Vagina (tissue), 2 donors: ENCODE measurements around the gene CADPS2. TPM values are rescaled to one million over a fixed set of nuclear protein-coding genes. Genes with fewer than 3 reads are reported as not detected.

ENCODE experiments used
- DNase-seq, 2 donors: peaks; one replicate each; pipeline ENCODE4 v3.0.0-alpha.2; 2017; ENCODE audit errors: extremely low spot score in 2 of 2
- H3K27ac ChIP-seq: fragments of 200-600 bp; sonication (generic); one replicate; pipeline ENCODE4 v1.5.1; 2019
- H3K27me3 ChIP-seq: fragments of 200-600 bp; sonication (generic); one replicate; pipeline ENCODE4 v1.5.1; 2019
- H3K36me3 ChIP-seq, 2 donors: fragments of 200-600 bp; sonication (generic); one replicate each; pipeline ENCODE4 v1.5.1; 2017 to 2019
- H3K4me1 ChIP-seq: fragments of 200-600 bp; sonication (generic); one replicate; pipeline ENCODE4 v1.5.1; 2019
- H3K4me3 ChIP-seq, 2 donors: fragments of 200-600 bp; sonication (generic); 1 replicate in 1 of 2; 2 replicates in 1 of 2; pipeline ENCODE4 v1.5.1; 2016 to 2019
- H3K9me3 ChIP-seq: fragments of 200-600 bp; sonication (generic); one replicate; pipeline ENCODE4 v1.5.1; 2019
- CTCF ChIP-seq, 3 experiments: fragments of 450-650 bp in 2 of 3; fragments of 200-600 bp in 1 of 3; sonication (generic) in 1 of 3; IDR thresholded peaks; one replicate each; pipeline ENCODE4 v1.5.1; 2017 to 2019; ENCODE audit warnings: antibody characterized with exemption in 3 of 3, mild to moderate bottlenecking in 2 of 3, moderate library complexity in 2 of 3
- POLR2A ChIP-seq, 2 donors: fragments of 450-650 bp; IDR thresholded peaks; one replicate each; pipeline ENCODE4 v1.6.1; 2017; ENCODE audit warnings: antibody characterized with exemption in 2 of 2, mild to moderate bottlenecking in 2 of 2, moderate library complexity in 2 of 2
- POLR2AphosphoS5 ChIP-seq, 2 donors: sonication (generic); formaldehyde crosslinking; IDR thresholded peaks; one replicate each; pipeline ENCODE4 v1.9.0; 2017; ENCODE audit warnings: antibody characterized with exemption in 2 of 2, mild to moderate bottlenecking in 2 of 2, low read depth in 1 of 2; ENCODE audit not compliant: insufficient read depth in 1 of 2
- intact Hi-C: fragments of 100-400 bp; cut with DNase I; formaldehyde crosslinking; loops from one replicate; pipeline ENCODE4 v1.15.1; 2023
- total RNA-seq: library from RNA; depleted of rRNA; stranded (reverse); fragments of >200 nt; gene quantifications from one replicate; pipeline ENCODE4 v1.2.3, GENCODE V29; 2016

Gene CADPS2
- total RNA-seq, 1 donor from 2014 or later: 25.5 TPM

- no peaks in the 10 kb centered on the region for H3K36me3 ChIP-seq
- no peak overlapping the region for H3K4me3 ChIP-seq
- no peaks in the 10 kb centered on the region for H3K4me1 ChIP-seq
- no peak for DNase-seq
- no peak for TF ChIP-seq POLR2AphosphoS5 (IDR thresholded peaks at IDR 0.05; ENCODE audit: insufficient read depth in 1 of 2, low read depth in 1 of 2)
- no peak for TF ChIP-seq CTCF (IDR thresholded peaks at IDR 0.05)
- no peak for TF ChIP-seq POLR2A (IDR thresholded peaks at IDR 0.05)
- H3K27me3 ChIP-seq: no peaks in the 10 kb centered on the region
- H3K9me3 ChIP-seq: no peaks in the 10 kb centered on the region
- intact Hi-C loops: no loop called here
- no peak overlapping the region for H3K27ac ChIP-seq
These were observed 129.4 kb downstream of the CADPS2 start for GRCh38 chr7:122756860-122757259.

- Histone ChIP-seq H3K9me3 (no peaks in the 10 kb centered on the region), H3K36me3 (no peaks in the 10 kb centered on the region), H3K4me1 (no peaks in the 10 kb centered on the region), H3K27me3 (no peaks in the 10 kb centered on the region), H3K4me3 (no peak overlapping the region), H3K27ac (no peak overlapping the region)
- TF ChIP-seq POLR2A (IDR thresholded peaks at IDR 0.05) (no peak), POLR2AphosphoS5 (IDR thresholded peaks at IDR 0.05; ENCODE audit: insufficient read depth in 1 of 2, low read depth in 1 of 2) (no peak), CTCF (IDR thresholded peaks at IDR 0.05) (no peak)
- intact Hi-C loops: no loop called here
- DNase-seq: no peak
These were observed 130.6 kb downstream of the CADPS2 start for GRCh38 chr7:122755696-122756095.

GRCh38 chr7:122752583-122752982, 133.7 kb downstream of the CADPS2 start:
- Histone ChIP-seq H3K9me3 (no peaks in the 10 kb centered on the region), H3K4me1 (no peaks in the 10 kb centered on the region), H3K36me3 (no peaks in the 10 kb centered on the region), H3K27me3 (no peaks in the 10 kb centered on the region), H3K27ac (no peak overlapping the region), H3K4me3 (no peak overlapping the region)
- intact Hi-C loops: no loop called here
- TF ChIP-seq CTCF (IDR thresholded peaks at IDR 0.05) (no peak), POLR2A (IDR thresholded peaks at IDR 0.05) (no peak), POLR2AphosphoS5 (IDR thresholded peaks at IDR 0.05; ENCODE audit: insufficient read depth in 1 of 2, low read depth in 1 of 2) (no peak)
- DNase-seq: no peak

- intact Hi-C loops: no loop called here
These were observed 135.9 kb downstream of the CADPS2 start for GRCh38 chr7:122750389-122750788.

GRCh38 chr7:122748195-122748594, 138.1 kb downstream of the CADPS2 start:
- H3K27ac ChIP-seq: no peak overlapping the region
- DNase-seq: no peak
- H3K36me3 ChIP-seq: no peaks in the 10 kb centered on the region
- H3K4me1 ChIP-seq: no peaks in the 10 kb centered on the region
- H3K4me3 ChIP-seq: no peak overlapping the region
- no peaks in the 10 kb centered on the region for H3K9me3 ChIP-seq
- TF ChIP-seq CTCF (IDR thresholded peaks at IDR 0.05) (no peak), POLR2A (IDR thresholded peaks at IDR 0.05) (no peak), POLR2AphosphoS5 (IDR thresholded peaks at IDR 0.05; ENCODE audit: insufficient read depth in 1 of 2, low read depth in 1 of 2) (no peak)
- no peaks in the 10 kb centered on the region for H3K27me3 ChIP-seq
- intact Hi-C loops: no loop called here

More at GRCh38 chr7:122750389-122750788, 135.9 kb downstream of the CADPS2 start:
- DNase-seq: no peak
- Histone ChIP-seq H3K4me1 (no peaks in the 10 kb centered on the region), H3K27me3 (no peaks in the 10 kb centered on the region), H3K4me3 (no peak overlapping the region), H3K9me3 (no peaks in the 10 kb centered on the region), H3K36me3 (no peaks in the 10 kb centered on the region), H3K27ac (no peak overlapping the region)
- TF ChIP-seq POLR2AphosphoS5 (IDR thresholded peaks at IDR 0.05; ENCODE audit: insufficient read depth in 1 of 2, low read depth in 1 of 2) (no peak), CTCF (IDR thresholded peaks at IDR 0.05) (no peak), POLR2A (IDR thresholded peaks at IDR 0.05) (no peak)
